Measurements from ENCODE around the gene PEX3.
"Not testable (repeated sequence)": the region's sequence is repeated elsewhere in the genome, so short reads cannot be mapped to it uniquely, and the experiment has no call there.

The PEX3 gene

GRCh38 chr6:143506620-143507019 lies 56.0 kb downstream of the PEX3 start:
- no peak for DNase-seq (ENCODE audit: low read depth in 2 of 2)

- DNase-seq (ENCODE audit: low read depth in 2 of 2), result no peak
Measured at GRCh38 chr6:143507358-143508145, 56.9 kb downstream of the PEX3 start.

- DNase-seq (ENCODE audit: low read depth in 2 of 2), result not testable (repeated sequence)
Measured at GRCh38 chr6:143510326-143510725, 59.7 kb downstream of the PEX3 start.

GRCh38 chr6:143510991-143511891 lies 60.6 kb downstream of the PEX3 start, which contains the start of gene FUCA2:
Gene FUCA2 (minus strand): TSS chr6:143511720. CDS start chr6:143511634, 86 bp downstream.
- peak; percentile 24 to 35 for DNase-seq (ENCODE audit: low read depth in 2 of 2)

- DNase-seq (ENCODE audit: low read depth in 2 of 2), result no peak
Measured at GRCh38 chr6:143513410-143513809, 62.8 kb downstream of the PEX3 start.

- DNase-seq (ENCODE audit: low read depth in 2 of 2), result no peak
Measured at GRCh38 chr6:143515061-143515760, 64.6 kb downstream of the PEX3 start.

GRCh38 chr6:143515766-143516355 lies 65.3 kb downstream of the PEX3 start:
- DNase-seq (ENCODE audit: low read depth in 2 of 2), result no peak

- no peak for DNase-seq (ENCODE audit: low read depth in 2 of 2)
Measured at GRCh38 chr6:143516690-143517446, 66.3 kb downstream of the PEX3 start.

GRCh38 chr6:143517447-143517773 lies 66.8 kb downstream of the PEX3 start:
- no peak for DNase-seq (ENCODE audit: low read depth in 2 of 2)

GRCh38 chr6:143522039-143522600 lies 71.5 kb downstream of the PEX3 start:
- DNase-seq (ENCODE audit: low read depth in 2 of 2), result no peak

- no peak for DNase-seq (ENCODE audit: low read depth in 2 of 2)
Measured at GRCh38 chr6:143525356-143525755, 74.8 kb downstream of the PEX3 start.

GRCh38 chr6:143527677-143528076 lies 77.1 kb downstream of the PEX3 start:
- DNase-seq (ENCODE audit: low read depth in 2 of 2), result no peak

- no peak for DNase-seq (ENCODE audit: low read depth in 2 of 2)
Measured at GRCh38 chr6:143528164-143528811, 77.7 kb downstream of the PEX3 start.

GRCh38 chr6:143529095-143529494 lies 78.5 kb downstream of the PEX3 start:
- no peak for DNase-seq (ENCODE audit: low read depth in 2 of 2)

GRCh38 chr6:143531720-143532499 lies 81.3 kb downstream of the PEX3 start:
- no peak for DNase-seq (ENCODE audit: low read depth in 2 of 2)

GRCh38 chr6:143535189-143535614 lies 84.6 kb downstream of the PEX3 start:
- no peak for DNase-seq (ENCODE audit: low read depth in 2 of 2)

- DNase-seq (ENCODE audit: low read depth in 2 of 2), result peak in 1 of 2 donors; percentile 19
Measured at GRCh38 chr6:143536461-143536865, 85.9 kb downstream of the PEX3 start.

- DNase-seq (ENCODE audit: low read depth in 2 of 2), result peak; percentile 21 to 36
Measured at GRCh38 chr6:143536866-143537691, 86.5 kb downstream of the PEX3 start.
